ENCODE measurements around the gene RNF141.

The RNF141 gene

DNA sequence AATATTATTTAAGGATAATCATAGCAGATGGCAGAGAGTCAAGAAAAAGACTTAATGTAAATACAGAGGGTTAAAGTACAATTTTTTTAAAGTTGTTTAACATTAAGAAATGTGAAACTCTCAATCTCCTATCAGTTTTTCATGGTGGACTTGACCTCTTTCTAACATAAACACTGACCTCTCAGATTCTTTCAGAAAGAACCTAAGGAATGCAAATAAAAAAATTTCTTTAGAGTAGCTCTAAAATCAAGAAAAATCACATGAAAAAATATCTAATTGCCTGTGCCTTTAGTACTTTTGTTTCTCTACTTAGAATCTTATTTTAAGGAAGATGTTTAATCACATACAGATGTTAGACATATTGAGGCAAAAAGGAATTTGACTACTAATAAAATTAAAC is 12.9 kb downstream of the RNF141 start:
- TF ChIP-seq, protein P1, sequence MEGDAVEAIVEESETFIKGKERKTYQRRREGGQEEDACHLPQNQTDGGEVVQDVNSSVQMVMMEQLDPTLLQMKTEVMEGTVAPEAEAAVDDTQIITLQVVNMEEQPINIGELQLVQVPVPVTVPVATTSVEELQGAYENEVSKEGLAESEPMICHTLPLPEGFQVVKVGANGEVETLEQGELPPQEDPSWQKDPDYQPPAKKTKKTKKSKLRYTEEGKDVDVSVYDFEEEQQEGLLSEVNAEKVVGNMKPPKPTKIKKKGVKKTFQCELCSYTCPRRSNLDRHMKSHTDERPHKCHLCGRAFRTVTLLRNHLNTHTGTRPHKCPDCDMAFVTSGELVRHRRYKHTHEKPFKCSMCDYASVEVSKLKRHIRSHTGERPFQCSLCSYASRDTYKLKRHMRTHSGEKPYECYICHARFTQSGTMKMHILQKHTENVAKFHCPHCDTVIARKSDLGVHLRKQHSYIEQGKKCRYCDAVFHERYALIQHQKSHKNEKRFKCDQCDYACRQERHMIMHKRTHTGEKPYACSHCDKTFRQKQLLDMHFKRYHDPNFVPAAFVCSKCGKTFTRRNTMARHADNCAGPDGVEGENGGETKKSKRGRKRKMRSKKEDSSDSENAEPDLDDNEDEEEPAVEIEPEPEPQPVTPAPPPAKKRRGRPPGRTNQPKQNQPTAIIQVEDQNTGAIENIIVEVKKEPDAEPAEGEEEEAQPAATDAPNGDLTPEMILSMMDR (IDR thresholded peaks at IDR 0.05; ENCODE audit: low read depth, low read length, missing control alignments) = no peak
- H3K4me3 ChIP-seq (replicated peaks; ENCODE audit: low read depth, low read length) = no peak overlapping the region
- no peak for DNase-seq (ENCODE audit: extremely low read depth, low read depth)

DNA sequence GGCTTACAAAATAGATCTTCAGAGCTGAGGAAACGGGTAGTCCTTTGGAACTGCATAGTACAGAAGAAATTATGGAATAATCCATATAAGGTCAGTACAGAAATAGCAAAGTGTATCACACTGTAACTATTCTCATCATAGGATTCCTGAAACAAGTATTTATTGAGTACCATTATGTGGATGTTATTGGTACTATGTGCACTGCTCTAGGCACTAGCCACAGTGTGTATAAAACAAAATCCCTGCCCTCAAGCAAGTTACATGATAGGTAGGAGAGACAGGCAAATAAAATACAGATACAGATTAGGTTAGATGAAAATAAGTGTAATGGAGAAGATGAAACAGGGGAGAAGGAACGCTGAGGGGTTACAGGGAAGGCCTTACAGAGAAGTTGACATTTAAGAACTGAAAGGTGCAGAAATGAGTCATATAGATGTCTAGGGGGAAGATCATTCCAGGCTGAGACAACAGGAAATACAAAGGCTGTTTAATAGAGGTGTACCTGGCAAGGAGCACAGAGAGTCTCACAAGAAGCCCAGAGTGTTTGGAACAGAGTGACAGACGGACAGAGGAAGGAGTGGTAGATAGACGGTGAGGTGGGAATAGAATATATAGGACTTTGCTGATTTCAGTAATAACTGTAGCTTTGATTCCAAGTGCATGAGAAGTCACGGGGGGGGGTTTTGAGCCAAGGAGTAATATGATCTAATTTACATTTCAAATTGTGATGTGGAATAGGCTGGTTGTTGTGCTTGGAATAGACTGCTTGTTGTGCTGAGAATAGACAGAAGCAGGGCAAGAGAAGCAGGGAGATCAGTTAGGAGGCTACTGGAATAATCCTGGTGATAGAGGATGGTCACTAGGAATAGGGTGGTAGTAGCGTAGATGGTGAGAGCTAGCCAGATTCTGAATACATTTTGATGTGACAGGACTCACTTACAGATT is 13.7 kb downstream of the RNF141 start:
- TF ChIP-seq, protein P1 (IDR thresholded peaks at IDR 0.05; ENCODE audit: low read depth, low read length, missing control alignments) = no peak
- no peak overlapping the region for H3K4me3 ChIP-seq (replicated peaks; ENCODE audit: low read depth, low read length)
- no peak for DNase-seq (ENCODE audit: extremely low read depth, low read depth)

DNA sequence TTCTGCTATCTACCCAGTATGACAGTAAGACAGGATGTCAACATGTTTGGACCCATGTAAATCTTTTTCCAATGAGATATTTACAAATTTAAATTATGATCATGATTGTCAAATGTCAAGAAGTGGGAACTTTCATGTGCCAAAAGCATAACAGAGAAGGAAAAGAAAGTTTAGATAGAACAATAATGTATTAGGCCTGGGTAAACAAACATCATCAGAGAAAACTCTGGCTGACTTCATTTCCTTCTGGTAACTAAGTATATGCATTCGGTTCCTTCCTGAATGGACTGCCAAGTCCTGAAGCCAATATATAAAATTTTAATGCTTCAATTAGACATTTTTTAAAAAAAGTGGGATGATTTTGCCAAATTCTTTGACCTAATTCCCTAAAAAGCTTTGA is 16.5 kb downstream of the RNF141 start:
- no peak for DNase-seq (ENCODE audit: extremely low read depth, low read depth)
- TF ChIP-seq, protein P1 (IDR thresholded peaks at IDR 0.05; ENCODE audit: low read depth, low read length, missing control alignments) = no peak
- no peak overlapping the region for H3K4me3 ChIP-seq (replicated peaks; ENCODE audit: low read depth, low read length)

DNA sequence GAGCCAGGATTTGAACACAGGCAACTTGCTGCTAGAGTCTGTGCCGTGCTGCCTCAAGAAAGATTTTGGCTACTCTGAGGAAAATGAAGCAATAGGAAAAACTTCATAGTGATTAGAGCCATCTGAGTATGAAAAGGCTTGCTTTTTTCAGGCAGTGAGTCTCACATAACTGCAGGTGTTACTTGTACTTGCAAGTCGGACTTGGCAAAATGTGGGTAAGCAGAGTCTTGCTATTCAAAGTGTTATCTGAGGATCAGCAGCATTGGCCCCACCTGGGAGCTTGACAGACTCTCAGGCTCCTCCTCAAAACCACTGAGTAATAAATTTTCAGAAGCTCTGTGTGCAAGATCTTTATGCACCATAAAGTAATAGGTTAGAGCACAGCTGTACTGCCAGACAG is 18.1 kb downstream of the RNF141 start:
- DNase-seq (ENCODE audit: extremely low read depth, low read depth) = no peak

DNA sequence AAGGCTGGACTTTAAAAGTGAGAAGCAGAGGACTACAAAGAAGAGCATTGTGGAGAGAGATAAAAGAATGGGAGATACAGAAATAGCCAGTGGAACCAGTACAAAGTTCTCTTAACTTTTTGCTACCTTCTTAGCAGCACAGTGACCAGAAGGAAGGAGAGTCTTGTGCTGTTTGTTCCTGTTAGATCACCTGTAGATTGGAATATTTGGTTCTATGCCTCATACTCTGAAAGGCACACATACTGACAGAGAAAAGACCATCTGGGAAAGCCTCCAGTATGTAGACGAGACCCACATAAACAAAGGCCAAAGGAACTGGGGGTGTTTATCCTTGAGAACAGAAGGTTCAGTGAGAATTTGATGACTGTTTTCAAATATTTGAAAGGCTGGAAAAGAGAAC is 18.7 kb downstream of the RNF141 start:
- TF ChIP-seq, protein P1 (IDR thresholded peaks at IDR 0.05; ENCODE audit: low read depth, low read length, missing control alignments) = no peak
- H3K4me3 ChIP-seq (replicated peaks; ENCODE audit: low read depth, low read length) = no peak overlapping the region
- no peak for DNase-seq (ENCODE audit: extremely low read depth, low read depth)

More for the DNA sequence above, 18.1 kb downstream of the RNF141 start:
- no peak overlapping the region for H3K4me3 ChIP-seq (replicated peaks; ENCODE audit: low read depth, low read length)
- TF ChIP-seq, protein P1 (IDR thresholded peaks at IDR 0.05; ENCODE audit: low read depth, low read length, missing control alignments) = no peak

DNA sequence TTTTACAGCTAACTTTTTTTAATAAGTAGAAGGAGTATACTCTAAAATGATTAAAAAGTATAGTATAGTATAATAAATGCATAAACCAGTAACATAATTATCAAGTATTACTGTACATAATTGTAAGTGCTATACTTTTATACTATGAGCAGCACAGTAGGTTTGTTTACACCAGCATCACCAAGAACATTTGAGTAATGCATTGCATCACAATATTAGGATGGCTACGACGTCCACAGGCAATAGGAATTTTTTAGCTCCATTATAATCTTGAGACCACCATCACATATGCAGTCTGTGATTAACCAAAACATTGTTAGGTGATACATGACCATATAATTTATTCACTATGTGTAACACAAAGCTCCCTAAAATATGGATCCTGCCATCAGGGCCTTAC is 20.4 kb downstream of the RNF141 start:
- H3K4me3 ChIP-seq (replicated peaks; ENCODE audit: low read depth, low read length) = no peak overlapping the region
- TF ChIP-seq, protein P1 (IDR thresholded peaks at IDR 0.05; ENCODE audit: low read depth, low read length, missing control alignments) = no peak
- DNase-seq (ENCODE audit: extremely low read depth, low read depth) = no peak

Measured in HFF-Myc (cell line).